Spleen (tissue), 11 donors: ENCODE data around the gene IMMP2L. TPM values are rescaled to one million over a fixed set of nuclear protein-coding genes. Genes with fewer than 3 reads are reported as not detected.

Experiments used
- DNase-seq: peaks from one replicate; pipeline ENCODE4 v3.0.0-alpha.2; 2020
- H3K27ac ChIP-seq, 8 donors: fragments of 200-600 bp; sonication (generic) in 7 of 8; 1 replicate in 4 of 8; 2 replicates in 4 of 8; pipeline versions ENCODE4 v1.5.0 to v1.8.0; 2016 to 2021; ENCODE audit warnings: inconsistent platforms in 4 of 8, mild to moderate bottlenecking in 4 of 8, moderate library complexity in 1 of 8
- H3K27me3 ChIP-seq, 7 donors: fragments of 200-600 bp; sonication (generic) in 6 of 7; replicated peaks in 1 of 7; 1 replicate in 4 of 7; 2 replicates in 3 of 7; pipeline versions ENCODE4 v1.5.0 to v1.8.0; 2016 to 2021; ENCODE audit warnings: inconsistent platforms in 3 of 7, mild to moderate bottlenecking in 1 of 7
- H3K36me3 ChIP-seq, 6 donors: fragments of 200-600 bp; sonication (generic) in 5 of 6; 1 replicate in 4 of 6; 2 replicates in 2 of 6; pipeline versions ENCODE4 v1.5.0 to v1.8.0; 2016 to 2021; ENCODE audit warnings: inconsistent platforms in 2 of 6
- H3K4me1 ChIP-seq, 6 donors: fragments of 200-600 bp; sonication (generic) in 5 of 6; 1 replicate in 3 of 6; 2 replicates in 3 of 6; pipeline versions ENCODE4 v1.5.0 to v1.8.0; 2016 to 2021; ENCODE audit warnings: inconsistent platforms in 3 of 6
- H3K4me3 ChIP-seq, 8 donors: fragments of 200-600 bp; sonication (generic) in 7 of 8; 1 replicate in 4 of 8; 2 replicates in 4 of 8; pipeline versions ENCODE4 v1.5.0 to v1.8.0; 2016 to 2021; ENCODE audit warnings: inconsistent platforms in 4 of 8, mild to moderate bottlenecking in 4 of 8, moderate library complexity in 2 of 8
- H3K9me3 ChIP-seq, 8 donors: fragments of 200-600 bp; sonication (generic) in 7 of 8; 1 replicate in 4 of 8; 2 replicates in 4 of 8; pipeline versions ENCODE4 v1.5.0 to v1.8.0; 2016 to 2021; ENCODE audit warnings: inconsistent platforms in 4 of 8
- POLR2A ChIP-seq, 3 donors: fragments of 450-650 bp; IDR thresholded peaks; one replicate each; pipeline ENCODE4 v1.5.1; 2017; ENCODE audit warnings: antibody characterized with exemption in 3 of 3, mild to moderate bottlenecking in 1 of 3
- POLR2AphosphoS5 ChIP-seq, 3 donors: sonication (generic); formaldehyde crosslinking; IDR thresholded peaks; one replicate each; pipeline ENCODE4 v1.5.1; 2017; ENCODE audit warnings: antibody characterized with exemption in 3 of 3
- WGBS, 5 donors: extraction: QIAGEN DNeasy Blood & Tissue Kit in 3 of 5; methylation state at CpG; one replicate each; pipeline versions ENCODE4 v1.1.5 to v1.1.7; 2013 to 2018; 5-methylcytosine and 5-hydroxymethylcytosine counted together
- intact Hi-C: fragments of 100-400 bp; cut with DNase I; formaldehyde crosslinking; loops from one replicate; pipeline ENCODE4 v1.15.0; 2023; ENCODE audit warnings: low total_unique reads
- polyA plus RNA-seq, 3 donors: library from polyadenylated mRNA; stranded (reverse); fragments of 200-250 nt; gene quantifications; one replicate each; pipeline ENCODE4 v1.2.1, GENCODE V29; 2013
- total RNA-seq, 7 donors: library from RNA; depleted of rRNA in 3 of 7; stranded (reverse); fragments of >200 nt in 3 of 7; fragmentation: NEBNext Ultra II Directional in 4 of 7; extraction: Animal tissue kit (Norgen Biotek cat#: 25700) in 4 of 7; gene quantifications; one replicate each; pipeline versions ENCODE4 v1.1.0 to v1.2.1, GENCODE V29; 2016 to 2021
- TF ChIP-seq, protein P1 (sequence below), 11 experiments: fragments of 200-600 bp in 7 of 11; fragments of 450-650 bp in 4 of 11; sonication (generic) in 4 of 11; IDR thresholded peaks in 8 of 11; conservative IDR thresholded peaks in 3 of 11; 1 replicate in 7 of 11; 2 replicates in 4 of 11; pipeline versions ENCODE4 v1.4.0 to v1.8.0; 2016 to 2021; ENCODE audit warnings: antibody characterized with exemption in 11 of 11, inconsistent platforms in 4 of 11, mild to moderate bottlenecking in 1 of 11
- donor health status: healthy with polysubstance abuse.
- donor health status: DM: no; HTN: no; CAD: no; lungs with moderate emphysema.
- donor health status: DM: no; HTN: no; CAD: no.
- donor health status: Bipolar disorder and iron deficiency.
- donor health status: healthy.
- donor health status: DM: no; HTN: no; CAD: no.
- donor health status: DM: yes; HTN: yes; CAD: no.

Gene IMMP2L
- total and polyA plus RNA-seq, 10 donors: 6.5 to 32.7 (median 9.8) TPM

DNA sequence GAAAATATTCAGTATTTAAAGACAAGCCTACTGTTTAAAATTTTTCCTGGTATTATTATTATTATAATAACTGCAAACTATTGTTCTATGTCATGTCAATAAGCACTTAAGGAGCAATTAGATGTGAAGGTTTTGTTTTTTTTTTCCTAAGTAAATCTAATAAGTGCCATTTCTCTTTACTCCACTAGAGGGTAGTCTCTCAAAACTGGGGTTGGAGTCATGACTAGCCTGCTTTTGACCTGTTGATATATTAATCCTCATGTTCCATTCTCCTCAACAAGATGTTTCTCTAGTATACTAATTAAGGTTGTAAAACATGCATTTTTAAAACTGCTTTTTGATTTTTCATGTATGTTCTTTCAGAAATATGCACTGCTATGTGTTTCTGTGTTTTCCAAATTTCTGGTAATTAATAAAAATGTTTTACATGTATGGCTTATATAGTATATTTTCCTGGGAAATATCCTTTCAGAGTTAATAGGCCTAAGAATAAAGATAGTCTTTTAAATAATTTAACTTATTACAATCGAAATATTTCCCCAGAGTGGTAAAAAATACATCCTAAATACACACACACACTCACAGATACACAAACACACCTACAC is 472.4 kb downstream of the IMMP2L start:
- no peaks in the 10 kb centered on the region for H3K9me3 ChIP-seq
- WGBS, 5 donors: 23 to 59% (median 34%) methylated on average over 1 of the region's 1 CpG
- DNase-seq: no peak
- H3K27me3 ChIP-seq: no peaks in the 10 kb centered on the region
- H3K4me1 ChIP-seq: peaks cover 0 to 7% (median 0%) of the 10 kb centered on the region in 6 donors
- TF ChIP-seq POLR2A (IDR thresholded peaks at IDR 0.05): no peak
- TF ChIP-seq, protein P1, sequence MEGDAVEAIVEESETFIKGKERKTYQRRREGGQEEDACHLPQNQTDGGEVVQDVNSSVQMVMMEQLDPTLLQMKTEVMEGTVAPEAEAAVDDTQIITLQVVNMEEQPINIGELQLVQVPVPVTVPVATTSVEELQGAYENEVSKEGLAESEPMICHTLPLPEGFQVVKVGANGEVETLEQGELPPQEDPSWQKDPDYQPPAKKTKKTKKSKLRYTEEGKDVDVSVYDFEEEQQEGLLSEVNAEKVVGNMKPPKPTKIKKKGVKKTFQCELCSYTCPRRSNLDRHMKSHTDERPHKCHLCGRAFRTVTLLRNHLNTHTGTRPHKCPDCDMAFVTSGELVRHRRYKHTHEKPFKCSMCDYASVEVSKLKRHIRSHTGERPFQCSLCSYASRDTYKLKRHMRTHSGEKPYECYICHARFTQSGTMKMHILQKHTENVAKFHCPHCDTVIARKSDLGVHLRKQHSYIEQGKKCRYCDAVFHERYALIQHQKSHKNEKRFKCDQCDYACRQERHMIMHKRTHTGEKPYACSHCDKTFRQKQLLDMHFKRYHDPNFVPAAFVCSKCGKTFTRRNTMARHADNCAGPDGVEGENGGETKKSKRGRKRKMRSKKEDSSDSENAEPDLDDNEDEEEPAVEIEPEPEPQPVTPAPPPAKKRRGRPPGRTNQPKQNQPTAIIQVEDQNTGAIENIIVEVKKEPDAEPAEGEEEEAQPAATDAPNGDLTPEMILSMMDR (IDR thresholded peaks at IDR 0.05 in 8 of 11, conservative IDR thresholded peaks at IDR 0.05 in 3 of 11): peak; percentile 26 to 76 (median 64)
- no peaks in the 10 kb centered on the region for H3K36me3 ChIP-seq
- H3K4me3 ChIP-seq: no peak overlapping the region
- intact Hi-C loops: loop anchor here (5.0 kb wide), 1 partner anchor 397 kb away; no protein-coding TSS in a partner anchor
- no peak overlapping the region for H3K27ac ChIP-seq

DNA sequence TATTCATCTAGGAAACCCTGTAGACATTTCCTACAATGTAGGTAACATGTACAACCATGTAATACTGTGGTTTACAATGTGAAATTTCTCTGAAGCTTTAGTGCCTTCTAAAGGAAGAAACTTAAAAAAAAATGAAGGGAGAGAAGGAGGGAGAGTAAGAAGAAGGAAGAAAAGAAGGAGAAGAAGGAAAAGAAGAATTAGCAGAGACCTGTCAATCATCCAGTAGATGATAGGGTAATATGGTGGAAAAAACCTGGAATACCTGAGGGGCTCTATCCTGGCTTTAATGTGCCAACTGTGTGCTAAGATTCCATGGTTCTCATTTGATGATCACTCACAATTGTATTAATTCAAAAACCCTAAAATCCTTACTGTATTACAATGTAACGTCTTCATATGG is 474.0 kb downstream of the IMMP2L start:
- intact Hi-C loops: no loop called here
- no peak for DNase-seq
- Histone ChIP-seq H3K4me1 (peaks cover 6 to 21% (median 13%) of the 10 kb centered on the region in 6 donors), H3K27ac (no peak overlapping the region), H3K9me3 (no peaks in the 10 kb centered on the region), H3K36me3 (no peaks in the 10 kb centered on the region), H3K27me3 (no peaks in the 10 kb centered on the region), H3K4me3 (no peak overlapping the region)
- 84 to 96% (median 92%) methylated on average over 1 of the region's 1 CpG for WGBS, 5 donors
- TF ChIP-seq, protein P1 (IDR thresholded peaks at IDR 0.05 in 8 of 11, conservative IDR thresholded peaks at IDR 0.05 in 3 of 11): no peak
- TF ChIP-seq POLR2AphosphoS5 (IDR thresholded peaks at IDR 0.05) (no peak), POLR2A (IDR thresholded peaks at IDR 0.05) (no peak)

DNA sequence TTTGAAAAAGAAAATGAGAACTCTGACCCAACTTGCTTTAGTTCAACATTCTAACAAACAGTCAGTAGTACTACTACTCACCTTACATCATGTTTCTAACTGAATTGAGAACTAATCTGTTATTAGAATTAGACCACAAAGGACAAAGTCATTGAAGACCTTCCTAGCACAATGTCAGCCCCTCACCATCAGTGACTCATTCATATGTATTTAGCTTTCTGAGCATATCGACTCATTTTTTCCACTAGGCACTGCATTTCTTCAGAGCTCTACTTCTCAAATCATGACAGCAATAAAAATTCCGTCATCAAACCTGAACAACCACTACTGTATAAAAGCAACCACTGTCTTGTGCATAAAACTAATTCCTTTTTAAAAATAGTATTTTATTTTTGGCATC is 475.8 kb downstream of the IMMP2L start:
- intact Hi-C loops: no loop called here
- DNase-seq: no peak
- no peaks in the 10 kb centered on the region for H3K9me3 ChIP-seq
- H3K27me3 ChIP-seq: no peaks in the 10 kb centered on the region
- peaks cover 6 to 34% (median 20%) of the 10 kb centered on the region in 6 donors for H3K4me1 ChIP-seq
- 75 to 83% (median 76%) methylated on average over 2 of the region's 2 CpGs for WGBS, 5 donors
- TF ChIP-seq POLR2AphosphoS5 (IDR thresholded peaks at IDR 0.05) (no peak), POLR2A (IDR thresholded peaks at IDR 0.05) (no peak)
- TF ChIP-seq, protein P1 (IDR thresholded peaks at IDR 0.05 in 8 of 11, conservative IDR thresholded peaks at IDR 0.05 in 3 of 11): no peak
- no peak overlapping the region for H3K27ac ChIP-seq
- H3K4me3 ChIP-seq: no peak overlapping the region
- no peaks in the 10 kb centered on the region for H3K36me3 ChIP-seq

DNA sequence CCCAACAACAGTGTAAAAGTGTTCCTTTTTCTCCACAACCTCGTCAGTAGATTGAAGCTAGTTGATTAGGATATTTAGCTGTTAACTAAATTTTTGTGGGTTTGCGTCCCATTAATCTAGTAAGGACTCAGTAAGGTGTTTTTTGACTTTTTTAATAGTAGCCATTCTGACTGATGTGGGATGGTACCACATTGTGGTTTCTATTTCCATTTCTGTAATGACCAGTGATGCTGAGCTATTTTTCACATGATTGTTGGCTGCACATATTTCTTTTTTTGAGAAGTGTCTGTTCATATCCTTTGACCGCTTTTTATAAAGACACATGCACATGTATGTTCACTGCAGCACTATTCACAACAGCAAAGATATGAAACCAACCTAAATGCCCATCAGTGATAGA is 476.9 kb downstream of the IMMP2L start:
- peaks cover 6 to 31% (median 20%) of the 10 kb centered on the region in 6 donors for H3K4me1 ChIP-seq
- intact Hi-C loops: no loop called here
- no peaks in the 10 kb centered on the region for H3K36me3 ChIP-seq
- no peak overlapping the region for H3K4me3 ChIP-seq
- TF ChIP-seq POLR2A (IDR thresholded peaks at IDR 0.05) (no peak), POLR2AphosphoS5 (IDR thresholded peaks at IDR 0.05) (no peak)
- TF ChIP-seq, protein P1 (IDR thresholded peaks at IDR 0.05 in 8 of 11, conservative IDR thresholded peaks at IDR 0.05 in 3 of 11): no peak
- no peaks in the 10 kb centered on the region for H3K27me3 ChIP-seq
- H3K27ac ChIP-seq: no peak overlapping the region
- no peaks in the 10 kb centered on the region for H3K9me3 ChIP-seq
- 93 to 96% (median 95%) methylated on average over 3 of the region's 3 CpGs for WGBS, 5 donors
- DNase-seq: no peak
